ENCODE results near the gene GCAT.

Gene GCAT

GRCh38 chr22:37842015-37842793 is 34.5 kb downstream of the GCAT start:
- DNase-seq (ENCODE audit: low read depth in 2 of 2) = no peak

- DNase-seq (ENCODE audit: low read depth in 2 of 2) = peak; percentile 12 to 37
These were observed 36.0 kb downstream of the GCAT start for GRCh38 chr22:37843741-37844089.

- no peak for DNase-seq (ENCODE audit: low read depth in 2 of 2)
These were observed 37.2 kb downstream of the GCAT start for GRCh38 chr22:37844904-37845329.

GRCh38 chr22:37846433-37846832 is 38.7 kb downstream of the GCAT start:
- DNase-seq (ENCODE audit: low read depth in 2 of 2) = no peak

- DNase-seq (ENCODE audit: low read depth in 2 of 2) = no peak
These were observed 40.9 kb downstream of the GCAT start for GRCh38 chr22:37848587-37849088.

- DNase-seq (ENCODE audit: low read depth in 2 of 2) = peak; percentile 83 to 87
These were observed 41.5 kb downstream of the GCAT start, which contains the start of gene EIF3L for GRCh38 chr22:37849089-37849751. Gene EIF3L, plus strand, starts transcription at chr22:37849419. Its CDS starts 31 bp downstream, at chr22:37849450.

- no peak for DNase-seq (ENCODE audit: low read depth in 2 of 2)
These were observed 43.1 kb downstream of the GCAT start for GRCh38 chr22:37850801-37851200.

- no peak for DNase-seq (ENCODE audit: low read depth in 2 of 2)
These were observed 44.7 kb downstream of the GCAT start for GRCh38 chr22:37852418-37852817.

- DNase-seq (ENCODE audit: low read depth in 2 of 2) = no peak
These were observed 47.2 kb downstream of the GCAT start for GRCh38 chr22:37854946-37855345.

- DNase-seq (ENCODE audit: low read depth in 2 of 2) = no peak
These were observed 47.7 kb downstream of the GCAT start for GRCh38 chr22:37855462-37855861.

- no peak for DNase-seq (ENCODE audit: low read depth in 2 of 2)
These were observed 53.2 kb downstream of the GCAT start for GRCh38 chr22:37860796-37861421.

GRCh38 chr22:37862570-37863325 is 55.0 kb downstream of the GCAT start:
- DNase-seq (ENCODE audit: low read depth in 2 of 2) = no peak

- DNase-seq (ENCODE audit: low read depth in 2 of 2) = no peak
These were observed 57.8 kb downstream of the GCAT start for GRCh38 chr22:37865510-37865909.

All from stimulated activated CD4-positive, alpha-beta T cell treated with anti-CD3 and anti-CD28 coated beads, Interleukin-12 subunit alpha, Interleukin-12 subunit beta, amount 100 ng/mL, for 24 hours (primary cell).